Glutamatergic neuron (in vitro differentiated cells): ENCODE data around the gene NHEJ1. TPM values are rescaled to one million over a fixed set of nuclear protein-coding genes. Genes with fewer than 3 reads are reported as not detected.

Experiments
- DNase-seq: peaks from one replicate; pipeline ENCODE4 v3.0.0; 2022
- H3K27ac Mint-ChIP-seq: one replicate; pipeline ENCODE4 v1.8.0; 2020; ENCODE audit warnings: mild to moderate bottlenecking, mixed read lengths, inconsistent platforms; ENCODE audit not compliant: unreplicated experiment
- H3K27me3 Mint-ChIP-seq: one replicate; pipeline ENCODE4 v1.8.0; 2020; ENCODE audit warnings: mild to moderate bottlenecking, moderate library complexity, mixed read lengths, inconsistent platforms; ENCODE audit not compliant: unreplicated experiment
- H3K36me3 Mint-ChIP-seq: one replicate; pipeline ENCODE4 v1.8.0; 2020; ENCODE audit warnings: mild to moderate bottlenecking, mixed read lengths, inconsistent platforms; ENCODE audit not compliant: unreplicated experiment
- H3K4me1 Mint-ChIP-seq: one replicate; pipeline ENCODE4 v1.8.0; 2020; ENCODE audit warnings: mild to moderate bottlenecking, low read depth, mixed read lengths, inconsistent platforms; ENCODE audit not compliant: unreplicated experiment
- H3K4me3 Mint-ChIP-seq: one replicate; pipeline ENCODE4 v1.8.0; 2020; ENCODE audit warnings: mild to moderate bottlenecking, mixed read lengths, inconsistent platforms; ENCODE audit not compliant: unreplicated experiment
- H3K9me3 Mint-ChIP-seq: one replicate; pipeline ENCODE4 v1.8.0; 2020; ENCODE audit warnings: mild to moderate bottlenecking, moderate library complexity, mixed read lengths, inconsistent platforms; ENCODE audit not compliant: unreplicated experiment
- total RNA-seq: library from RNA; stranded (reverse); fragmentation: NEBNext Ultra II Directional; extraction: Animal tissue kit (Norgen Biotek cat#: 25700); gene quantifications from one replicate; pipeline ENCODE4 v1.2.1, GENCODE V29; 2021; ENCODE audit not compliant: unreplicated experiment
- TF ChIP-seq, protein P1 (sequence below): fragments of 200-600 bp; sonication (generic); IDR thresholded peaks from one replicate; pipeline ENCODE4 v1.5.0; 2021; ENCODE audit not compliant: partially characterized antibody, unreplicated experiment

NHEJ1 gene
- total RNA-seq, 1 donor from 2014 or later: 24.8 TPM

DNA sequence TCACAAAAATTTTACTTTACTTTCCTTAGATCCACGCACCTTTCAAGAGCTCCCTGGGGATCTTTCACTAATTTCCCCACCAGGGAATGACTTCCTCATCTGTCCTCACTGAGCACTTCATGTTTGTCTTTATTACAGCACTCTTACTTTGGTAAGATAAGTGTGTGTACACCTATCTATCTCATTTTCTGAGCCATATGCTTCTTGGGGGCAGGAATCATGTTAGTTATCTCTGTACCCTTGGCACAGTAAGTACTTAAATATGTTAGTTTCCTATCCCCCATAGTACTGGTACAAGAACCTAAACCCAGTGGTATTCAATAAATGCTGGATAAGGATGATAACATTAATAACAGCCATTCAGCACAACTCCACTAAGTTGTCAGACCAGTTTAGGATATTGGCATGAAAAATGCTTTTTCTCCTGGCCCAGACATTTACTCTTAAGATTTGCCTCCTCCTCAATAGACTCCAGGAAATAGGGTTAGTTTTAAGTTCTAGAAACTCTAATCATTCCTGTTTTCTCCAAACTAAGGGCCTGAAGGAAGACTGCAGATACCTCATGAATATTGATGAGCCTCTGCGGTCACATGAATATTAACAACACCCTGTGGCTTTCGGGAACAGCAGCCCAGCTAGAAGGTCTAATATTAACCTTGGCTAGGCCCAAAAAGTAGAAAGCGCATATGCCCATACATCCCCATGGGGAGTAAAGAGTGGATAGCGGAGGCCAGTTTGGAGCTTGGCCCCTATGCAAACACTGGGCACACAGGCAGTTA, 38.2 kb downstream of the NHEJ1 start:
- Mint-ChIP-seq H3K36me3 (no peaks in the 10 kb centered on the region), H3K27ac (no peak overlapping the region), H3K27me3 (no peaks in the 10 kb centered on the region), H3K4me1 (peaks cover 30% of the 10 kb centered on the region), H3K4me3 (no peak overlapping the region), H3K9me3 (peaks cover 2% of the 10 kb centered on the region)
- DNase-seq: no peak
- TF ChIP-seq, protein P1, sequence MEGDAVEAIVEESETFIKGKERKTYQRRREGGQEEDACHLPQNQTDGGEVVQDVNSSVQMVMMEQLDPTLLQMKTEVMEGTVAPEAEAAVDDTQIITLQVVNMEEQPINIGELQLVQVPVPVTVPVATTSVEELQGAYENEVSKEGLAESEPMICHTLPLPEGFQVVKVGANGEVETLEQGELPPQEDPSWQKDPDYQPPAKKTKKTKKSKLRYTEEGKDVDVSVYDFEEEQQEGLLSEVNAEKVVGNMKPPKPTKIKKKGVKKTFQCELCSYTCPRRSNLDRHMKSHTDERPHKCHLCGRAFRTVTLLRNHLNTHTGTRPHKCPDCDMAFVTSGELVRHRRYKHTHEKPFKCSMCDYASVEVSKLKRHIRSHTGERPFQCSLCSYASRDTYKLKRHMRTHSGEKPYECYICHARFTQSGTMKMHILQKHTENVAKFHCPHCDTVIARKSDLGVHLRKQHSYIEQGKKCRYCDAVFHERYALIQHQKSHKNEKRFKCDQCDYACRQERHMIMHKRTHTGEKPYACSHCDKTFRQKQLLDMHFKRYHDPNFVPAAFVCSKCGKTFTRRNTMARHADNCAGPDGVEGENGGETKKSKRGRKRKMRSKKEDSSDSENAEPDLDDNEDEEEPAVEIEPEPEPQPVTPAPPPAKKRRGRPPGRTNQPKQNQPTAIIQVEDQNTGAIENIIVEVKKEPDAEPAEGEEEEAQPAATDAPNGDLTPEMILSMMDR: no peak

DNA sequence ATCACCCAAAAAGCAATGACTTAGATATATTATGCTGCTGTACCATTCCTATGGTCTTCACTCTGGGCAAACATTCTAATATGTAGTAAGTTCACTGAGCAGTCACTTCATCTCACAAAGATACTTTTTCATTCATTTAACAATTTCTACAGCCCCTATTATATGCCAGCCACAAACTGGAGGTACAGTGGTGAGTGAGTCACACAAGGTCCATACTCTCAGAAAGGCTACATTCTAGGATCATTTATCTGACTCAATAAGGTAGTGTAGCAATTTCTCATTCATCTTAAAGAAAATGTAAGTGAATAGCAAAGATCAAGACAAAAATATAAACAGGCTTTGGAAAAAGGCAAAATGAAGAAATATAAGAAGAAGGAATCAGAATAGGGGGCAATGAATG, 40.5 kb downstream of the NHEJ1 start:
- TF ChIP-seq, protein P1: no peak
- Mint-ChIP-seq H3K27me3 (peaks cover 1% of the 10 kb centered on the region), H3K36me3 (no peaks in the 10 kb centered on the region), H3K4me1 (peaks cover 27% of the 10 kb centered on the region), H3K27ac (no peak overlapping the region), H3K4me3 (no peak overlapping the region), H3K9me3 (no peaks in the 10 kb centered on the region)
- DNase-seq: no peak

DNA sequence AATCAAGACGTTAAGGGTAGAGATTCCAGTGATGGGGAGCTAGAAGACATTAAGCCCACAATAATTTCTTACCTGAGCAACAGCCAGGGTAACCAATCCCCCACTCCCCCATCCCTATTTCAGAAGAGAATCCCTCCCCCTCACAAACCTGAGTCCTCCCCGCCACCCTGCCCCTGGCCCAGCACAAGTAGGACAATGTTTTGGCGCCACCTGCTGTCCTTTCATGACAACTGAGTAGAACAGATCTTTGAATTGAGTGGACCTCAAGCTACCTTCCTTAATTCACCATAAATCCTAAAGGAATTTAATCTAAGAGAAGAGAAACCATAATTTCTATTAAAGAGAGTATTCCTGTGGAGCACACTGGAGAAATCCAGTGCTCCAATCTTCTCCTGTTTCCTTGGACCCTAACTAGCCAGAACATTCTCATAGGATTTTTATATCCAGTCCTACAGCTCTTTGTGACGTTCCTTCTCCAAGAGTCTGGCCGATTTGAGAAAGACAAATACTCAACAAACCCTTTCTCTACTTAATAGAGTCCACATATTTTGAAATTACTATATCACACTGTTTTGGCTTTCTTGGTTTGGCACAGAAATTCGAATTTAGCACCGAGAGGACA, 41.1 kb downstream of the NHEJ1 start:
- Mint-ChIP-seq H3K4me1 (peaks cover 27% of the 10 kb centered on the region), H3K27me3 (peaks cover 1% of the 10 kb centered on the region), H3K27ac (no peak overlapping the region), H3K4me3 (no peak overlapping the region), H3K36me3 (no peaks in the 10 kb centered on the region), H3K9me3 (no peaks in the 10 kb centered on the region)
- TF ChIP-seq, protein P1: peak; percentile 71
- peak; percentile 81 for DNase-seq

DNA sequence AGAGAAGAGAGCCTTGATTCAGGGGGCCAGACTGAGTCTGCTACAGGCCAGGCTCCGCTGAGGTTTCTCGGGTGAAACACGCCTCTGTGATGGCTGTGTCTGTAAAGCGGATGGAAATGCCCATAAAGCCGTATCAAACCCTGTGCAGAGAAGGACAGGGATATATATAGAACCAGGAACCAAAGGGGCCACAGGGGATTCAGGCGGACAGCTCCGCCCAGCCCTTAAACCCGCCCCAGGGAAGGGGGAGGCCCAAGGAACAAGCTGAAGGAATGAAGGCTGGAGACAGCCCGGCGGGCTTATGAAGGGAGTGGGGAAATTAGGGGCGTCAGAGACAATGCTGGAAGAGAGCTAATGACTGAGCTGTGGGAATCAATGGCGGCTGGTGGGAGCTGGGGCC, 42.1 kb downstream of the NHEJ1 start:
- H3K4me1 Mint-ChIP-seq: peaks cover 31% of the 10 kb centered on the region

More for the DNA sequence above, 42.1 kb downstream of the NHEJ1 start:
- TF ChIP-seq, protein P1: no peak
- peak; percentile 19 for DNase-seq
- H3K27ac Mint-ChIP-seq: no peak overlapping the region
- H3K9me3 Mint-ChIP-seq: no peaks in the 10 kb centered on the region
- no peak overlapping the region for H3K4me3 Mint-ChIP-seq
- peaks cover 1% of the 10 kb centered on the region for H3K27me3 Mint-ChIP-seq
- H3K36me3 Mint-ChIP-seq: no peaks in the 10 kb centered on the region
